ENCODE data around the gene SV2C. TPM values are rescaled to one million over a fixed set of nuclear protein-coding genes. Genes with fewer than 3 reads are reported as not detected.
"Not testable (repeated sequence)": the region's sequence is repeated elsewhere in the genome, so short reads cannot be mapped to it uniquely, and the experiment has no call there.

Gene SV2C
- polyA plus RNA-seq, 2 donors = 0.22 to 0.43 TPM

DNA sequence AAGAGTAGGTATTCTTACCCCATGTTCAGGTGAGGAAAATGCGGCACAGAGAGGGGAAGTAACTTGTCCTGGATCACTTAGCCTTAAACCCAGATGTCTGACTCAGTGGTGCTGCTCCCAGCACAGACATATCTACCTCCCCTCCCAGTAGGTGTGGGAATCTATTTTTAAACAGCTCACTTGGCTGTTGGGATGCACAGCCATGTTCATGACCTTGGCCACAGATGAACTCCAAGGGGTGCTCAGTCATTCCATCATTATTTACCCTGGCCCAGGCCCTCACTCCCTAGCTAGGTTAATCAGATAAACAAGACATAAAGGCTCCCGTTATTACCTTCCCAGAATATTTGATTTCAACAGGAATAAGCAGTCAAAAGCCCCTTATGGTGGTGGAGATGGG, 231.5 kb downstream of the SV2C start:
- no peaks in the 10 kb centered on the region for H3K4me1 ChIP-seq (ENCODE audit: control insufficient read depth in 2 of 2, insufficient read depth in 2 of 2, low read length in 1 of 2)
- H3K4me3 ChIP-seq (ENCODE audit: low read depth in 1 of 2, low read length in 2 of 2) = no peak overlapping the region
- 79 to 84% methylated on average over 2 of the region's 2 CpGs for WGBS, 2 donors
- H3K27me3 ChIP-seq (ENCODE audit: control insufficient read depth in 1 of 2, insufficient read depth in 2 of 2, low read length in 2 of 2) = no peaks in the 10 kb centered on the region
- no peaks in the 10 kb centered on the region for H3K36me3 ChIP-seq (ENCODE audit: control insufficient read depth in 2 of 2, insufficient read depth in 2 of 2, low read length in 1 of 2)
- no peaks in the 10 kb centered on the region for H3K9me3 ChIP-seq (ENCODE audit: control insufficient read depth in 2 of 2, insufficient read depth in 1 of 2, low read depth in 1 of 2, low read length in 1 of 2)
- no peak overlapping the region for H3K27ac ChIP-seq (ENCODE audit: low read depth in 2 of 2, low read length in 1 of 2)

DNA sequence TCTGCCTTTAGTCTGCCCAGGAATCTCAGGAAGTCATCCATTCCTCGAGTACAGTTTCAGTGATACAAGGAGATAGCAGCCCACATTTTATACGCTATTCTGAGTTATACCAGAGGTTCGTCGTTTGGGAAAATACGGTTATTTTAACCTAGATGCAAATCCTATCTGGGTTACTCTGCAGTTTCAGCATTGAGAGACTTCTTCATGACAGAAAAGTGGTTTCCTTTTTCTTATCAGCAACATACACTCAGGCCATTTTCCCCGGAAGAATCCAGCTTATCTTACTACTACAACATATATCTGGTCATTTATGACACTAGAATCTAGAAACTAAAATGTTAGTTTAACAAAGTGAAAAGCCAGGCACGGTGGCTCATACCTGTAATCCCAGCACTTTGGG, 236.5 kb downstream of the SV2C start:
- no peak overlapping the region for H3K4me3 ChIP-seq (ENCODE audit: low read depth in 1 of 2, low read length in 2 of 2)
- no peak overlapping the region for H3K27ac ChIP-seq (ENCODE audit: low read depth in 2 of 2, low read length in 1 of 2)
- H3K4me1 ChIP-seq (ENCODE audit: control insufficient read depth in 2 of 2, insufficient read depth in 2 of 2, low read length in 1 of 2) = no peaks in the 10 kb centered on the region
- WGBS, 2 donors = 75% methylated on average over 7 of the region's 7 CpGs
- H3K27me3 ChIP-seq (ENCODE audit: control insufficient read depth in 1 of 2, insufficient read depth in 2 of 2, low read length in 2 of 2) = no peaks in the 10 kb centered on the region
- H3K36me3 ChIP-seq (ENCODE audit: control insufficient read depth in 2 of 2, insufficient read depth in 2 of 2, low read length in 1 of 2) = no peaks in the 10 kb centered on the region
- H3K9me3 ChIP-seq (ENCODE audit: control insufficient read depth in 2 of 2, insufficient read depth in 1 of 2, low read depth in 1 of 2, low read length in 1 of 2) = no peaks in the 10 kb centered on the region

DNA sequence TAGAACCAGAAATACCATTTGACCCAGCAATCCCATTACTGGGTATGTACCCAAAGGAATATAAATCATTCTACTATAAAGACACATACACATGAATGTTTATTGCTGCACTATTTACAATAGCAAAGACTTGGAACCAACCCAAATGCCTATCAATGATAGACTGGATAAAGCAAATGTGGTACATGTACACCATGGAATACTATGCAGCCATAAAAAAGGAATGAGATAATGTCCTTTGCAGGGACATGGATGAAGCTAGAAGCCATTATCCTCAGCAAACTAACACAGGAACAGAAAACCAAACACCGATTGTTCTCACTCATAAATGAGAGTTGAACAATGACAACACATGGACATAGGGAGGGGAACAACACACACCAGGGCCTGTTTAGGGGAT, 240.3 kb downstream of the SV2C start:
- H3K4me3 ChIP-seq (ENCODE audit: low read depth in 1 of 2, low read length in 2 of 2); H3K27me3 ChIP-seq (ENCODE audit: control insufficient read depth in 1 of 2, insufficient read depth in 2 of 2, low read length in 2 of 2); H3K36me3 ChIP-seq (ENCODE audit: control insufficient read depth in 2 of 2, insufficient read depth in 2 of 2, low read length in 1 of 2); H3K27ac ChIP-seq (ENCODE audit: low read depth in 2 of 2, low read length in 1 of 2); H3K4me1 ChIP-seq (ENCODE audit: control insufficient read depth in 2 of 2, insufficient read depth in 2 of 2, low read length in 1 of 2); H3K9me3 ChIP-seq (ENCODE audit: control insufficient read depth in 2 of 2, insufficient read depth in 1 of 2, low read depth in 1 of 2, low read length in 1 of 2): not testable (repeated sequence)
- 73 to 98% methylated on average over 1 of the region's 1 CpG for WGBS, 2 donors

- H3K27ac ChIP-seq (ENCODE audit: low read depth in 2 of 2, low read length in 1 of 2) = peak overlapping the region in 1 of 2 donors; percentile 59
- WGBS, 2 donors = 47 to 50% methylated on average over 7 of the region's 7 CpGs
These were observed 242.1 kb downstream of the SV2C start for GRCh38 chr5:76325326-76325725.

DNA sequence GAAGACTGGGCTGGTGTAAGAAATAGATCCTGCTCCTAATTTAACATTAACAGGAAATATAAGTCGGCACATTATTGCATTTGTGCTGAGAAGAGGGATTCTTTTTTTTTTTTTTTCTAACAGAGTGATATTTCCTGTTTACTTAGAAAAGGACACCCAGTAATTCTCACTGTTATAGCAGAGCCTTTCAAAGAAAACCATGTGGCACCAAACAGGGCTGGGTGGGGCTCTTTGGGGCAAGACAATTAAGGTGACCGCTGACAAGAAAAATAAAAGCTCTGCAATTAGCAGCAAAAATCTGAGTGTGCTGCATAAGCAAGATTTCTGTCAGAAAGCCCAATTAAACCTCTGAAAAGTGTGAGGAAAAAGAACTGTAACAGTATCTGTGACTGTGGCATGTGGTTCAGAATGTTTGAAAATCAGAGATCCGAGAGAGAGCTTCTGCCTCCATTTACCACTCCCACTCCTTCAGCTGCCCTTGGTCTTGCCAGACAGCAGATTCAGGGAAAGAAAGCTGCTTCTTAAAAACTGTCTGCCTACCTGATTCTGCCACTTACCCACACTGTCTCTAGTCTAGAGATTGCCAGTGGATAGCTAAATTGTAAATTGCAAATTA, 242.8 kb downstream of the SV2C start:
- Histone ChIP-seq H3K27ac (ENCODE audit: low read depth in 2 of 2, low read length in 1 of 2) (peak overlapping the region in 1 of 2 donors; percentile 29), H3K4me3 (ENCODE audit: low read depth in 1 of 2, low read length in 2 of 2) (no peak overlapping the region), H3K36me3 (ENCODE audit: control insufficient read depth in 2 of 2, insufficient read depth in 2 of 2, low read length in 1 of 2) (no peaks in the 10 kb centered on the region), H3K27me3 (ENCODE audit: control insufficient read depth in 1 of 2, insufficient read depth in 2 of 2, low read length in 2 of 2) (no peaks in the 10 kb centered on the region), H3K9me3 (ENCODE audit: control insufficient read depth in 2 of 2, insufficient read depth in 1 of 2, low read depth in 1 of 2, low read length in 1 of 2) (no peaks in the 10 kb centered on the region), H3K4me1 (ENCODE audit: control insufficient read depth in 2 of 2, insufficient read depth in 2 of 2, low read length in 1 of 2) (no peaks in the 10 kb centered on the region)
- 34% methylated on average over 3 of the region's 3 CpGs for WGBS, 2 donors

More at GRCh38 chr5:76325326-76325725, 242.1 kb downstream of the SV2C start:
- no peaks in the 10 kb centered on the region for H3K27me3 ChIP-seq (ENCODE audit: control insufficient read depth in 1 of 2, insufficient read depth in 2 of 2, low read length in 2 of 2)
- no peak overlapping the region for H3K4me3 ChIP-seq (ENCODE audit: low read depth in 1 of 2, low read length in 2 of 2)
- no peaks in the 10 kb centered on the region for H3K36me3 ChIP-seq (ENCODE audit: control insufficient read depth in 2 of 2, insufficient read depth in 2 of 2, low read length in 1 of 2)
- no peaks in the 10 kb centered on the region for H3K4me1 ChIP-seq (ENCODE audit: control insufficient read depth in 2 of 2, insufficient read depth in 2 of 2, low read length in 1 of 2)
- H3K9me3 ChIP-seq (ENCODE audit: control insufficient read depth in 2 of 2, insufficient read depth in 1 of 2, low read depth in 1 of 2, low read length in 1 of 2) = no peaks in the 10 kb centered on the region

- H3K4me3 ChIP-seq (ENCODE audit: low read depth in 1 of 2, low read length in 2 of 2) = no peak overlapping the region
- H3K27me3 ChIP-seq (ENCODE audit: control insufficient read depth in 1 of 2, insufficient read depth in 2 of 2, low read length in 2 of 2) = no peaks in the 10 kb centered on the region
- no peaks in the 10 kb centered on the region for H3K4me1 ChIP-seq (ENCODE audit: control insufficient read depth in 2 of 2, insufficient read depth in 2 of 2, low read length in 1 of 2)
- H3K9me3 ChIP-seq (ENCODE audit: control insufficient read depth in 2 of 2, insufficient read depth in 1 of 2, low read depth in 1 of 2, low read length in 1 of 2) = no peaks in the 10 kb centered on the region
- 53 to 60% methylated on average over 10 of the region's 10 CpGs for WGBS, 2 donors
- peak overlapping the region in 1 of 2 donors; percentile 29 for H3K27ac ChIP-seq (ENCODE audit: low read depth in 2 of 2, low read length in 1 of 2)
- no peaks in the 10 kb centered on the region for H3K36me3 ChIP-seq (ENCODE audit: control insufficient read depth in 2 of 2, insufficient read depth in 2 of 2, low read length in 1 of 2)
These were observed 243.6 kb downstream of the SV2C start for GRCh38 chr5:76326577-76327302.

- H3K4me1 ChIP-seq (ENCODE audit: control insufficient read depth in 2 of 2, insufficient read depth in 2 of 2, low read length in 1 of 2) = no peaks in the 10 kb centered on the region
- H3K36me3 ChIP-seq (ENCODE audit: control insufficient read depth in 2 of 2, insufficient read depth in 2 of 2, low read length in 1 of 2) = no peaks in the 10 kb centered on the region
- no peak overlapping the region for H3K27ac ChIP-seq (ENCODE audit: low read depth in 2 of 2, low read length in 1 of 2)
- no peaks in the 10 kb centered on the region for H3K27me3 ChIP-seq (ENCODE audit: control insufficient read depth in 1 of 2, insufficient read depth in 2 of 2, low read length in 2 of 2)
- H3K9me3 ChIP-seq (ENCODE audit: control insufficient read depth in 2 of 2, insufficient read depth in 1 of 2, low read depth in 1 of 2, low read length in 1 of 2) = no peaks in the 10 kb centered on the region
- no peak overlapping the region for H3K4me3 ChIP-seq (ENCODE audit: low read depth in 1 of 2, low read length in 2 of 2)
These were observed 246.2 kb downstream of the SV2C start for GRCh38 chr5:76329346-76329745.

DNA sequence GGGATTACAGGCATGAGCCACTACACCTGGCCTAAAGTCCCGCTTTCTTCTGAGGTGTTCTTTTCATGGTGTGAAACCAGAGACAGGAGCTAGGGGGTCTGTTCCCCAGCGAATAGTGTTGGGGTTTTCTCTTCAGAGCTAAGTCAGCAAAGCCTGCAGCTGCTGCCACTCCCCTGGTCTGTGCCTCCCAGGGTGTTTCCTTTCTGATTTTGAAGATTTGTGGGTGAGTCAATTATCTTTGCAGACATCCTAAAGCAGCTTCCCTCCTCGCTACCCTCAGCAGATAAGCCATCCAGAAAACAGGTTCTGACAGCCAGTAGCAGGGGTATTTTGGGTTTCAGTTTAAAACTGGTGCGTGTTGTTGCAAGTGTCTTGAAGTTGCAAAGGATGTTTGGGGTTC, 247.9 kb downstream of the SV2C start:
- Histone ChIP-seq H3K4me1 (ENCODE audit: control insufficient read depth in 2 of 2, insufficient read depth in 2 of 2, low read length in 1 of 2) (no peaks in the 10 kb centered on the region), H3K27ac (ENCODE audit: low read depth in 2 of 2, low read length in 1 of 2) (no peak overlapping the region), H3K36me3 (ENCODE audit: control insufficient read depth in 2 of 2, insufficient read depth in 2 of 2, low read length in 1 of 2) (no peaks in the 10 kb centered on the region), H3K27me3 (ENCODE audit: control insufficient read depth in 1 of 2, insufficient read depth in 2 of 2, low read length in 2 of 2) (no peaks in the 10 kb centered on the region), H3K4me3 (ENCODE audit: low read depth in 1 of 2, low read length in 2 of 2) (no peak overlapping the region), H3K9me3 (ENCODE audit: control insufficient read depth in 2 of 2, insufficient read depth in 1 of 2, low read depth in 1 of 2, low read length in 1 of 2) (no peaks in the 10 kb centered on the region)
- 66 to 70% methylated on average over 4 of the region's 4 CpGs for WGBS, 2 donors

DNA sequence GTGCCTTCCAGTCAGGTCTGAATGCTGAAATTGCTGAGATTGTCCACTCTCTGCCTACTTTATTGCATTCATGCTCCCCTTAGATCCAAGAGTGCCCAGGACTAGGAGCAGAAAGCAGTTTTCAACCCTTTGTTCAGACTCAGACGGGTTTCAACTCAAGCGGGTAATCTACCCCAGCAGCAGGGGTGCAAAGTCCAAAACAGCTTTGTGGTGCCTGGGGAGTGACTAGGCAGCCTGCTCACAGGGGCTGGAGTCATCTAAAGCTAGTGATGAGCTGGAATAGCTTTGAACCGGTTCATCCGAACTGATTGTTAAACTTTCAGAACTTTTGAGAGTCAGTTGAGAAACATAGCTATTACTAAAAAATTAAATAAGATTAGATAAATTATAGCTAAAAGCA, 248.9 kb downstream of the SV2C start:
- Histone ChIP-seq H3K27me3 (ENCODE audit: control insufficient read depth in 1 of 2, insufficient read depth in 2 of 2, low read length in 2 of 2) (no peaks in the 10 kb centered on the region), H3K4me3 (ENCODE audit: low read depth in 1 of 2, low read length in 2 of 2) (no peak overlapping the region), H3K9me3 (ENCODE audit: control insufficient read depth in 2 of 2, insufficient read depth in 1 of 2, low read depth in 1 of 2, low read length in 1 of 2) (no peaks in the 10 kb centered on the region), H3K27ac (ENCODE audit: low read depth in 2 of 2, low read length in 1 of 2) (no peak overlapping the region), H3K36me3 (ENCODE audit: control insufficient read depth in 2 of 2, insufficient read depth in 2 of 2, low read length in 1 of 2) (no peaks in the 10 kb centered on the region), H3K4me1 (ENCODE audit: control insufficient read depth in 2 of 2, insufficient read depth in 2 of 2, low read length in 1 of 2) (no peaks in the 10 kb centered on the region)
- 83 to 93% methylated on average over 4 of the region's 4 CpGs for WGBS, 2 donors

GRCh38 chr5:76332611-76333205, 249.5 kb downstream of the SV2C start:
- no peaks in the 10 kb centered on the region for H3K27me3 ChIP-seq (ENCODE audit: control insufficient read depth in 1 of 2, insufficient read depth in 2 of 2, low read length in 2 of 2)
- H3K4me3 ChIP-seq (ENCODE audit: low read depth in 1 of 2, low read length in 2 of 2) = no peak overlapping the region
- peaks cover 0 to under 1% of the 10 kb centered on the region in 2 donors for H3K4me1 ChIP-seq (ENCODE audit: control insufficient read depth in 2 of 2, insufficient read depth in 2 of 2, low read length in 1 of 2)
- H3K27ac ChIP-seq (ENCODE audit: low read depth in 2 of 2, low read length in 1 of 2) = no peak overlapping the region
- H3K9me3 ChIP-seq (ENCODE audit: control insufficient read depth in 2 of 2, insufficient read depth in 1 of 2, low read depth in 1 of 2, low read length in 1 of 2) = no peaks in the 10 kb centered on the region
- 85% methylated on average over 2 of the region's 2 CpGs for WGBS, 2 donors
- no peaks in the 10 kb centered on the region for H3K36me3 ChIP-seq (ENCODE audit: control insufficient read depth in 2 of 2, insufficient read depth in 2 of 2, low read length in 1 of 2)
